SK-N-SH treated with all-trans-retinoic acid at 6 μM for 48 hours (cell line): ENCODE measurements around the gene MAP3K13.

Experiments used
- ARNTL ChIP-seq: fragments of 450-650 bp; formaldehyde crosslinking; IDR thresholded peaks from 2 replicates; pipeline ENCODE4 v1.5.0; 2020; ENCODE audit warnings: low read depth, mild to moderate bottlenecking, moderate library complexity, borderline replicate concordance
- CSDC2 ChIP-seq: fragments of 250-450 bp; sonication (Bioruptor Pico); IDR thresholded peaks from 2 replicates; pipeline ENCODE4 v1.5.0; 2020; ENCODE audit warnings: mild to moderate bottlenecking, moderate library complexity
- GLIS3 ChIP-seq: fragments of 250-450 bp; sonication (Bioruptor Pico); IDR thresholded peaks from 2 replicates; pipeline ENCODE4 v1.5.0; 2020; ENCODE audit warnings: mild to moderate bottlenecking, moderate library complexity
- TOX ChIP-seq: fragments of 250-450 bp; sonication (Bioruptor Pico); IDR thresholded peaks from 2 replicates; pipeline ENCODE4 v1.8.0; 2021; ENCODE audit warnings: mild to moderate bottlenecking, moderate library complexity, borderline replicate concordance
- ZC3H10 ChIP-seq: fragments of 250-450 bp; sonication (Bioruptor Pico); IDR thresholded peaks from 2 replicates; pipeline ENCODE4 v1.5.1; 2021; ENCODE audit warnings: mild to moderate bottlenecking, moderate library complexity
- ZFP3 ChIP-seq: fragments of 250-450 bp; sonication (Bioruptor Pico); IDR thresholded peaks from 2 replicates; pipeline ENCODE4 v1.5.0; 2020; ENCODE audit warnings: mild to moderate bottlenecking, moderate library complexity
- ZFP30 ChIP-seq: fragments of 450-650 bp; formaldehyde crosslinking; IDR thresholded peaks from 2 replicates; pipeline ENCODE4 v1.5.0; 2022; ENCODE audit warnings: mild to moderate bottlenecking, moderate library complexity
- ZNF565 ChIP-seq: fragments of 450-650 bp; formaldehyde crosslinking; conservative IDR thresholded peaks from 2 replicates; pipeline ENCODE4 v1.5.0; 2020; ENCODE audit warnings: low read depth, mild to moderate bottlenecking, moderate library complexity
- ZNF8 ChIP-seq: fragments of 450-650 bp; formaldehyde crosslinking; IDR thresholded peaks from 2 replicates; pipeline ENCODE4 v1.5.0; 2020; ENCODE audit warnings: mild to moderate bottlenecking, moderate library complexity
- TF ChIP-seq, protein P1 (sequence below): fragments of 250-450 bp; sonication (Bioruptor Pico); IDR thresholded peaks from 2 replicates; pipeline ENCODE4 v1.8.0; 2020; ENCODE audit warnings: mild to moderate bottlenecking, moderate library complexity, borderline replicate concordance

DNA sequence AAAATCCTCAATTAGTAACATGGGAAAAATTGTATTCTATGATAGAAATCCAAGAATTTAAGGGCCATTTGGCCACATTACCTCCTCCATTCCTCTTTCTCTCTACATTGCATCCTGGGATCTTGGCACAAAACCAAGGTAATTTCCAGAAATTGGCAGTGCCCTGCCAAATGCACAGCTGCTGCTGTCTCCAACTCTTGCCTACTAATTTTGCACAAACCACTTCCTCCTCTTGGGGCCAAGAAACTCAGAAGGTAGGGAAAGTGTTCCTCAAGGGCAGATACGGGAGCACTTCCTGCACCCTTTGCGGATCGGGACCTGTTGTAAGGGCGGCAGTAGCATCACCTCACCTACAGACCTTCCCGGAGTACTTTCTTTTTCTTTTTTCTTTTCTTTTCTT is 57.8 kb downstream of the MAP3K13 start:
- no peak for TF ChIP-seq TOX (CRISPR knock-in tag)
- TF ChIP-seq ZNF8 = no peak
- no peak for TF ChIP-seq ZFP30 (CRISPR knock-in tag)
- no peak for TF ChIP-seq CSDC2
- no peak for TF ChIP-seq ZFP3 (CRISPR knock-in tag)
- no peak for TF ChIP-seq ZNF565 (CRISPR knock-in tag)
- no peak for TF ChIP-seq ZC3H10
- no peak for TF ChIP-seq ARNTL
- TF ChIP-seq, protein P1, sequence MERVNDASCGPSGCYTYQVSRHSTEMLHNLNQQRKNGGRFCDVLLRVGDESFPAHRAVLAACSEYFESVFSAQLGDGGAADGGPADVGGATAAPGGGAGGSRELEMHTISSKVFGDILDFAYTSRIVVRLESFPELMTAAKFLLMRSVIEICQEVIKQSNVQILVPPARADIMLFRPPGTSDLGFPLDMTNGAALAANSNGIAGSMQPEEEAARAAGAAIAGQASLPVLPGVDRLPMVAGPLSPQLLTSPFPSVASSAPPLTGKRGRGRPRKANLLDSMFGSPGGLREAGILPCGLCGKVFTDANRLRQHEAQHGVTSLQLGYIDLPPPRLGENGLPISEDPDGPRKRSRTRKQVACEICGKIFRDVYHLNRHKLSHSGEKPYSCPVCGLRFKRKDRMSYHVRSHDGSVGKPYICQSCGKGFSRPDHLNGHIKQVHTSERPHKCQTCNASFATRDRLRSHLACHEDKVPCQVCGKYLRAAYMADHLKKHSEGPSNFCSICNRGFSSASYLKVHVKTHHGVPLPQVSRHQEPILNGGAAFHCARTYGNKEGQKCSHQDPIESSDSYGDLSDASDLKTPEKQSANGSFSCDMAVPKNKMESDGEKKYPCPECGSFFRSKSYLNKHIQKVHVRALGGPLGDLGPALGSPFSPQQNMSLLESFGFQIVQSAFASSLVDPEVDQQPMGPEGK (CRISPR knock-in tag) = no peak
- no peak for TF ChIP-seq GLIS3
